ENCODE results near the gene BRIP1.
"Not testable (repeated sequence)": the region's sequence is repeated elsewhere in the genome, so short reads cannot be mapped to it uniquely, and the experiment has no call there.

Gene BRIP1

GRCh38 chr17:61684818-61685217 lies 178.5 kb downstream of the BRIP1 start:
- DNase-seq: no peak

- no peak for DNase-seq
Measured at GRCh38 chr17:61684172-61684571, 179.2 kb downstream of the BRIP1 start.

GRCh38 chr17:61683466-61683865 lies 179.9 kb downstream of the BRIP1 start:
- DNase-seq: no peak

- DNase-seq: no peak
Measured at GRCh38 chr17:61680921-61681320, 182.4 kb downstream of the BRIP1 start.

GRCh38 chr17:61678339-61678738 lies 185.0 kb downstream of the BRIP1 start:
- no peak for DNase-seq

- not testable (repeated sequence) for DNase-seq
Measured at GRCh38 chr17:61677150-61677811, 186.0 kb downstream of the BRIP1 start.

- DNase-seq: not testable (repeated sequence)
Measured at GRCh38 chr17:61676522-61676921, 186.8 kb downstream of the BRIP1 start.

- not testable (repeated sequence) for DNase-seq
Measured at GRCh38 chr17:61674609-61675008, 188.7 kb downstream of the BRIP1 start.

- not testable (repeated sequence) for DNase-seq
Measured at GRCh38 chr17:61673019-61673897, 190.1 kb downstream of the BRIP1 start.

GRCh38 chr17:61672140-61672539 lies 191.2 kb downstream of the BRIP1 start:
- DNase-seq: no peak

- no peak for DNase-seq
Measured at GRCh38 chr17:61670691-61671090, 192.6 kb downstream of the BRIP1 start.

- DNase-seq: no peak
Measured at GRCh38 chr17:61669522-61669921, 193.8 kb downstream of the BRIP1 start.

- DNase-seq: no peak
Measured at GRCh38 chr17:61668486-61668885, 194.8 kb downstream of the BRIP1 start.

GRCh38 chr17:61666406-61667088 lies 196.8 kb downstream of the BRIP1 start:
- not testable (repeated sequence) for DNase-seq

- DNase-seq: no peak
Measured at GRCh38 chr17:61663310-61663709, 200.0 kb downstream of the BRIP1 start.

GRCh38 chr17:61662741-61663140 lies 200.6 kb downstream of the BRIP1 start:
- no peak for DNase-seq

GRCh38 chr17:61662186-61662585 lies 201.1 kb downstream of the BRIP1 start:
- no peak for DNase-seq

- DNase-seq: no peak
Measured at GRCh38 chr17:61660746-61661485, 202.4 kb downstream of the BRIP1 start.

- no peak for DNase-seq
Measured at GRCh38 chr17:61659437-61659836, 203.9 kb downstream of the BRIP1 start.

- DNase-seq: no peak
Measured at GRCh38 chr17:61658183-61658582, 205.1 kb downstream of the BRIP1 start.

- no peak for DNase-seq
Measured at GRCh38 chr17:61657338-61657737, 206.0 kb downstream of the BRIP1 start.

GRCh38 chr17:61656721-61657217 lies 206.6 kb downstream of the BRIP1 start:
- no peak for DNase-seq

GRCh38 chr17:61650749-61651148 lies 212.6 kb downstream of the BRIP1 start:
- no peak for DNase-seq

Data from NCI-H2227 treated with DMSO at 0.1 percent for 48 hours (cell line).